ENCODE results near the gene ABCA7.

DNA sequence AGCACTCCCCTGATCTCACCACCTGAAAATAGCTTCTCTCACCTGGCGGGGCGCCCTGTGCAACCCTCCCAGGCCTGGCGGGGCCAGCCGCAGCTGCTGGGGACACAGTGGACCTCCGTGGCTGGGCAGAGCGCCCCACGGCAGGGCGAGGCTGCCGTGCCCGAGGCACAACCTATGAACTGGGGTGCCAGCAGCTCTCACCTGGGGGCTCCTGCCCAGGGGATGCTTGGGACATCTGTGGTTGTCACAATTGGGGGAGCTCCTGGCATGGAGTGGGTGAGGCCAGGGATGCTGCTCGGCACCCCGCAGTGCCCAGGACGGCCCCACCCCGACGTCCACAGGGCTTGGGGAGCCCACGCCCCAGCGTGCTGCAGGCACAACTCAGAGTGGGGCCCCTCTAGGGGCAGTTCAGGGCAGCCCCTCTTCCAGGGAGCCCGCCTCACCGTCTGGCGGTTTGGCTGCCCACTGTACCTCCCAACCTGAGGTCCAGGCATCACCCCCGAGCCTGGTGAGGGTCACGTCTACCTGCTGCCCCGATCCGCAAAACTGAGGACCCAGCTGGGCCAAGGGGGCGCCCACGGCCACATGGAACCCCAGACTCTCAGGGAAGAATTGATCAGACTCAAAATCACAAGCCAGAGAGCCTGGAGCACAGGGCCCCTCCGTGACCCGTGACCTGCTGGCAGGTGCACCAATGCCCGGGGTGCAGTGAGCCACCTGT lies 24.7 kb upstream of the ABCA7 start:
- TF ChIP-seq, protein P1, sequence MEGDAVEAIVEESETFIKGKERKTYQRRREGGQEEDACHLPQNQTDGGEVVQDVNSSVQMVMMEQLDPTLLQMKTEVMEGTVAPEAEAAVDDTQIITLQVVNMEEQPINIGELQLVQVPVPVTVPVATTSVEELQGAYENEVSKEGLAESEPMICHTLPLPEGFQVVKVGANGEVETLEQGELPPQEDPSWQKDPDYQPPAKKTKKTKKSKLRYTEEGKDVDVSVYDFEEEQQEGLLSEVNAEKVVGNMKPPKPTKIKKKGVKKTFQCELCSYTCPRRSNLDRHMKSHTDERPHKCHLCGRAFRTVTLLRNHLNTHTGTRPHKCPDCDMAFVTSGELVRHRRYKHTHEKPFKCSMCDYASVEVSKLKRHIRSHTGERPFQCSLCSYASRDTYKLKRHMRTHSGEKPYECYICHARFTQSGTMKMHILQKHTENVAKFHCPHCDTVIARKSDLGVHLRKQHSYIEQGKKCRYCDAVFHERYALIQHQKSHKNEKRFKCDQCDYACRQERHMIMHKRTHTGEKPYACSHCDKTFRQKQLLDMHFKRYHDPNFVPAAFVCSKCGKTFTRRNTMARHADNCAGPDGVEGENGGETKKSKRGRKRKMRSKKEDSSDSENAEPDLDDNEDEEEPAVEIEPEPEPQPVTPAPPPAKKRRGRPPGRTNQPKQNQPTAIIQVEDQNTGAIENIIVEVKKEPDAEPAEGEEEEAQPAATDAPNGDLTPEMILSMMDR (IDR thresholded peaks at IDR 0.05 in 2 of 3, conservative IDR thresholded peaks at IDR 0.05 in 1 of 3; ENCODE audit: borderline replicate concordance in 1 of 3, insufficient read depth in 1 of 3, low read depth in 2 of 3, low read length in 2 of 3): no peak
- TF ChIP-seq EZH2 (IDR thresholded peaks at IDR 0.05): no peak
- TF ChIP-seq YY1 (IDR thresholded peaks at IDR 0.05; ENCODE audit: extremely low read depth, insufficient replicate concordance, low read depth, low read length): no peak
- TF ChIP-seq POLR2A (IDR thresholded peaks at IDR 0.05; ENCODE audit: borderline replicate concordance, extremely low read depth, insufficient read depth, insufficient read length): no peak
- no peak for TF ChIP-seq EGR1 (IDR thresholded peaks at IDR 0.05; ENCODE audit: low read depth)
- TF ChIP-seq REST (IDR thresholded peaks at IDR 0.05; ENCODE audit: low read depth): no peak
- TF ChIP-seq POLR2AphosphoS5 (IDR thresholded peaks at IDR 0.05; ENCODE audit: low read depth, low read length): no peak
- no peak for TF ChIP-seq SIN3A (IDR thresholded peaks at IDR 0.05; ENCODE audit: low read depth)

Data from HCT116 (cell line).